Retina (tissue), 1 donor: ENCODE results near the gene LCN10.

Source experiments
- DNase-seq: peaks from one replicate; pipeline ENCODE4 v3.0.0-alpha.2; 2016

LCN10 gene

GRCh38 chr9:136697821-136698526, 44.8 kb downstream of the LCN10 start:
- DNase-seq: no peak

GRCh38 chr9:136697146-136697820, 45.5 kb downstream of the LCN10 start:
- peak; percentile 72 for DNase-seq

GRCh38 chr9:136696502-136696901, 46.2 kb downstream of the LCN10 start:
- DNase-seq: peak; percentile 62

- DNase-seq: no peak
These were observed 46.8 kb downstream of the LCN10 start for GRCh38 chr9:136695955-136696354.

GRCh38 chr9:136695435-136695895, 47.3 kb downstream of the LCN10 start:
- no peak for DNase-seq

- DNase-seq: no peak
These were observed 47.9 kb downstream of the LCN10 start for GRCh38 chr9:136694872-136695247.

- peak; percentile 62 for DNase-seq
These were observed 48.4 kb downstream of the LCN10 start for GRCh38 chr9:136694163-136694871.

GRCh38 chr9:136693490-136694162, 49.1 kb downstream of the LCN10 start:
- no peak for DNase-seq

GRCh38 chr9:136693135-136693489, 49.6 kb downstream of the LCN10 start:
- no peak for DNase-seq

- DNase-seq: no peak
These were observed 50.3 kb downstream of the LCN10 start for GRCh38 chr9:136692185-136693134.

- no peak for DNase-seq
These were observed 51.2 kb downstream of the LCN10 start for GRCh38 chr9:136691316-136692184.

- DNase-seq: no peak
These were observed 51.9 kb downstream of the LCN10 start for GRCh38 chr9:136690806-136691261.

- DNase-seq: no peak
These were observed 52.5 kb downstream of the LCN10 start for GRCh38 chr9:136690104-136690805.

GRCh38 chr9:136689108-136689460, 53.7 kb downstream of the LCN10 start:
- no peak for DNase-seq

GRCh38 chr9:136688274-136689107, 54.2 kb downstream of the LCN10 start:
- no peak for DNase-seq
